Measurements from ENCODE around the gene SEMA5A. TPM values are rescaled to one million over a fixed set of nuclear protein-coding genes. Genes with fewer than 3 reads are reported as not detected.

The SEMA5A gene
- total RNA-seq, 1 donor from 2014 or later = 0.51 TPM

DNA sequence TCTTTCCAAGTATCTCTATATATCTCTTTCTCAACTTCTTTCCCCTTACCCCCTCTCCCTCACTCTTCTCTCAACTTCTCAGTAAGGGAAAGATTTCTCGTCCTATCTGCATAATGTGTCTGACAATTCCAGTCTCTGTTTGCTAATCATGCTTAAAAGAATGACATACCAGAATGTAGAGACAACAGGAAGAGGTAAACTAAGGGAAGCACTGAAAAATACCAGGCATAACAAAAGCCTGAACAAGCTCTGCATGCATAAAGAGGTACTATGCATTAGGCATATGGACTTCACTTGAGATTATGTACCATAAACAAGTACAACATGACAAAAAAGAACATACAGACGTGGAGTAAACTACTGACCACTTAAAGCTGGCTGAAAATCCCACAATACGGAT lies 62.6 kb downstream of the SEMA5A start:
- Mint-ChIP-seq H3K9me3 (ENCODE audit: unreplicated experiment) (peaks cover 2% of the 10 kb centered on the region), H3K27ac (ENCODE audit: unreplicated experiment) (no peak overlapping the region), H3K27me3 (ENCODE audit: unreplicated experiment) (no peaks in the 10 kb centered on the region), H3K36me3 (ENCODE audit: unreplicated experiment) (peaks cover 10% of the 10 kb centered on the region), H3K4me1 (ENCODE audit: low read depth, unreplicated experiment) (no peaks in the 10 kb centered on the region), H3K4me3 (ENCODE audit: unreplicated experiment) (no peak overlapping the region)
- DNase-seq = no peak
- TF ChIP-seq, protein P1, sequence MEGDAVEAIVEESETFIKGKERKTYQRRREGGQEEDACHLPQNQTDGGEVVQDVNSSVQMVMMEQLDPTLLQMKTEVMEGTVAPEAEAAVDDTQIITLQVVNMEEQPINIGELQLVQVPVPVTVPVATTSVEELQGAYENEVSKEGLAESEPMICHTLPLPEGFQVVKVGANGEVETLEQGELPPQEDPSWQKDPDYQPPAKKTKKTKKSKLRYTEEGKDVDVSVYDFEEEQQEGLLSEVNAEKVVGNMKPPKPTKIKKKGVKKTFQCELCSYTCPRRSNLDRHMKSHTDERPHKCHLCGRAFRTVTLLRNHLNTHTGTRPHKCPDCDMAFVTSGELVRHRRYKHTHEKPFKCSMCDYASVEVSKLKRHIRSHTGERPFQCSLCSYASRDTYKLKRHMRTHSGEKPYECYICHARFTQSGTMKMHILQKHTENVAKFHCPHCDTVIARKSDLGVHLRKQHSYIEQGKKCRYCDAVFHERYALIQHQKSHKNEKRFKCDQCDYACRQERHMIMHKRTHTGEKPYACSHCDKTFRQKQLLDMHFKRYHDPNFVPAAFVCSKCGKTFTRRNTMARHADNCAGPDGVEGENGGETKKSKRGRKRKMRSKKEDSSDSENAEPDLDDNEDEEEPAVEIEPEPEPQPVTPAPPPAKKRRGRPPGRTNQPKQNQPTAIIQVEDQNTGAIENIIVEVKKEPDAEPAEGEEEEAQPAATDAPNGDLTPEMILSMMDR (IDR thresholded peaks at IDR 0.05; ENCODE audit: partially characterized antibody, unreplicated experiment) = no peak

DNA sequence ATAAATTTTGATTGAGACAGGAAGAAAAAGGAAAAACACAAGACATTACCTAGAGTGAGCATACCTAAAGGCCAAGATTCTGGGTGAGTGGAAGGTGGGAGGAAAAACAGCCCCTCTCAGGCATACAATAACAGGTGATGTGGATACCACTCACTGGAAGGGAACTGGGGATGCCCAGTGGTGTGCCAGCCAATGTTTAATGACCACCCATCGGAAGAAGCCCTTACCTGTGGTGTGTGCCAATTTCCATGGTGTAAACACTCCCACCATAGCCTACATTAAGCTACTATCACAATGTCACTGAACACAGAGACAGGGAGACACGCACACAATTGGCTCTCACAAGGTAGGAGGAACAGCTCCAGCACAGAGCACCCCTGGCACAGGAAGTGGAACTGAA lies 63.5 kb downstream of the SEMA5A start:
- H3K27me3 Mint-ChIP-seq (ENCODE audit: unreplicated experiment) = no peaks in the 10 kb centered on the region
- H3K36me3 Mint-ChIP-seq (ENCODE audit: unreplicated experiment) = peaks cover 14% of the 10 kb centered on the region
- H3K4me1 Mint-ChIP-seq (ENCODE audit: low read depth, unreplicated experiment) = no peaks in the 10 kb centered on the region
- H3K4me3 Mint-ChIP-seq (ENCODE audit: unreplicated experiment) = no peak overlapping the region
- TF ChIP-seq, protein P1 (IDR thresholded peaks at IDR 0.05; ENCODE audit: partially characterized antibody, unreplicated experiment) = no peak
- no peak for DNase-seq
- H3K27ac Mint-ChIP-seq (ENCODE audit: unreplicated experiment) = no peak overlapping the region
- H3K9me3 Mint-ChIP-seq (ENCODE audit: unreplicated experiment) = peaks cover 2% of the 10 kb centered on the region

- no peak for DNase-seq
- Mint-ChIP-seq H3K9me3 (ENCODE audit: unreplicated experiment) (peaks cover 2% of the 10 kb centered on the region), H3K27ac (ENCODE audit: unreplicated experiment) (no peak overlapping the region), H3K4me1 (ENCODE audit: low read depth, unreplicated experiment) (no peaks in the 10 kb centered on the region), H3K27me3 (ENCODE audit: unreplicated experiment) (no peaks in the 10 kb centered on the region), H3K36me3 (ENCODE audit: unreplicated experiment) (peaks cover 18% of the 10 kb centered on the region), H3K4me3 (ENCODE audit: unreplicated experiment) (no peak overlapping the region)
- TF ChIP-seq, protein P1 (IDR thresholded peaks at IDR 0.05; ENCODE audit: partially characterized antibody, unreplicated experiment) = no peak
Observed at GRCh38 chr5:9480499-9480898, 65.4 kb downstream of the SEMA5A start.

GRCh38 chr5:9479990-9480389 lies 65.9 kb downstream of the SEMA5A start:
- peaks cover 18% of the 10 kb centered on the region for H3K36me3 Mint-ChIP-seq (ENCODE audit: unreplicated experiment)
- no peaks in the 10 kb centered on the region for H3K27me3 Mint-ChIP-seq (ENCODE audit: unreplicated experiment)
- TF ChIP-seq, protein P1 (IDR thresholded peaks at IDR 0.05; ENCODE audit: partially characterized antibody, unreplicated experiment) = no peak
- H3K27ac Mint-ChIP-seq (ENCODE audit: unreplicated experiment) = no peak overlapping the region
- no peak for DNase-seq
- H3K4me1 Mint-ChIP-seq (ENCODE audit: low read depth, unreplicated experiment) = no peaks in the 10 kb centered on the region
- peak overlapping the region; percentile 3 for H3K4me3 Mint-ChIP-seq (ENCODE audit: unreplicated experiment)
- H3K9me3 Mint-ChIP-seq (ENCODE audit: unreplicated experiment) = peaks cover 2% of the 10 kb centered on the region

DNA sequence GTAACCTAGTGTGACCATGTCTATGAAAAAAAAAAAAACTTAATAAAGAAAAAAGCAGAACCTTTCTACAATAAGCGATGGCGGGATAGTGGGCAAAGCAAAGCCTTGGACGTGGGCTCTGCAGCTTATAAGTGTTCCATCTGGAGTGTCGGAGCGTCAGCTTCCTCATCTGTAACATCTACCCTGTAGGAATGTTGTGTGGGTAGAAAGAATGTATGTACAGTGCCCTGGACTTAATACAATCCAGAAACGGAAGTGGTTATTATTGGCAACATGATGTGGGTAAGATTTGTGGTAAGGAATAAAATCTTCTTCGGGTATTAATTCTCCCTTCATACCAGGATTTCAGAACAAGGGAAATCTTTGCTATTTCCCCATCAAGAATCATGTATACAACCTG lies 66.5 kb downstream of the SEMA5A start:
- TF ChIP-seq, protein P1 (IDR thresholded peaks at IDR 0.05; ENCODE audit: partially characterized antibody, unreplicated experiment) = no peak
- Mint-ChIP-seq H3K27me3 (ENCODE audit: unreplicated experiment) (no peaks in the 10 kb centered on the region), H3K36me3 (ENCODE audit: unreplicated experiment) (peaks cover 18% of the 10 kb centered on the region), H3K4me3 (ENCODE audit: unreplicated experiment) (no peak overlapping the region), H3K27ac (ENCODE audit: unreplicated experiment) (no peak overlapping the region), H3K9me3 (ENCODE audit: unreplicated experiment) (peaks cover 2% of the 10 kb centered on the region), H3K4me1 (ENCODE audit: low read depth, unreplicated experiment) (no peaks in the 10 kb centered on the region)
- DNase-seq = no peak
